Measurements from ENCODE around the gene RERE. TPM values are rescaled to one million over a fixed set of nuclear protein-coding genes. Genes with fewer than 3 reads are reported as not detected.

Gene RERE
- total RNA-seq, 1 donor from 2014 or later, result 78.2 TPM

- intact Hi-C loops (cut with micrococcal nuclease), result loop anchor here (2.0 to 5.0 kb wide), 3 partner anchors 26 to 75 kb away; no protein-coding TSS in a partner anchor
Measured at GRCh38 chr1:8396786-8397406, 420.5 kb downstream of the RERE start.

- intact Hi-C loops (cut with micrococcal nuclease), result loop anchor here (2.0 to 5.0 kb wide), 3 partner anchors 27 to 76 kb away; no protein-coding TSS in a partner anchor
Measured at GRCh38 chr1:8396083-8396785, 421.2 kb downstream of the RERE start.

GRCh38 chr1:8395433-8395866 is 422.0 kb downstream of the RERE start:
- intact Hi-C loops (cut with micrococcal nuclease), result loop anchor here (5.0 kb wide), 1 partner anchor 77 kb away; no protein-coding TSS in a partner anchor

DNA sequence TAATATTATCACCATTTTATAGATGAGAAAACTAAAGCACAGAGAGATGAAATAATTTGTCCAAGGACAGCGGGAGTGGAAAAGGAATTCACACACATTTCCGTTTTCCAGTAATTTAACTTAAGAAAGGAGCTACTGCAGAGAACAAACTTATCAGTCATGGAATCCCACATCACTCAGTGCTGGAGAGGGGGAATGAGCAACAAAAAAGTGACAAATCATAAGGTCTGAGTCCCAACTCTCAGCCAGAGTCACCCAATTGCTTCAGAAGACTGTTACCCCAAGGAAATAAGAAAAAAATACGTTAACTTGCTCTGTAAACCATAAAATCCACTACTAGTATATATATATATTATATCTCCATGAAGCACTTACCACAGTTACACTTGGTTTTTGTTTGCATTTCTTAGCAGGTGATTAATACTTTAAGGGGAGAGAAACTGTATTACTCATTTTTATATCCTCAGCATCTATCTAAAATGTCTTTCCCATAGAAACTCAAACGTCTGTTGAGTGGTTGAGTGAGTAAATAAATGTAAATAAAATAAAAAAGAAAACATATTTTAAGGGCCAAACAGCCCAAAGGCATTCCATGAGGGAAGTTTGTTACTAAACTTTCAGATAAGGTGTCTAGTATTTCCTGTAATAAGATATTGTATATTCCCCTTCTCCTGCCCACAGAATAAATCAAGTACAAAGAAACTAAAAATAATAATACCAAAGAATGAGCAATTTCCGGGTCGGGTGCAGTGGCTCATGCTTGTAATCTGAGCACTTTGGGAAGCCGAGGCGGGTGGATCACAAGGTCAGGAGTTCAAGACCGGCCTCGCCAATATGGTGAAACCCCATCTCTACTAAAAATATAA is 422.8 kb downstream of the RERE start:
- intact Hi-C loops (cut with micrococcal nuclease), result loop anchor here (5.0 kb wide), 1 partner anchor 78 kb away; no protein-coding TSS in a partner anchor

- intact Hi-C loops (cut with micrococcal nuclease), result no loop called here
Measured at GRCh38 chr1:8392522-8392921, 424.9 kb downstream of the RERE start.

DNA sequence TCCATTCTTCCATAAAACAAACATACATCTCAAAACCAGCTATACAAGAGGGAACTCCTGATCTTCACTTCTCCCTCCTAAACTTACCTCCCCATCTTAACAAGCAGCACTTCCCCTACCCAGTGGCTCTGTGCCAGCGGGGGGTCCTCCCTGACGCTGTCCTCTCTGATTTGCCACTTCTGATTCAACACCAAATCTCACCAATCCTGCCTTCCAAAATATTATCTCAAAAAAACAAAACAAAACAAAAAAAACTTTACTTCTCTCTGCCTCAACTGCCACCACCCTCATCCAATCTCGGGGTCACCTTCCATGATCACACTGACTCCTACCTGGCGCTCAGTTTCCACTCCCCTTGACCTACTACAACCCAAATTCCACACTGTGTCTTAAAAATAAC is 426.7 kb downstream of the RERE start:
- intact Hi-C loops (cut with micrococcal nuclease), result no loop called here

DNA sequence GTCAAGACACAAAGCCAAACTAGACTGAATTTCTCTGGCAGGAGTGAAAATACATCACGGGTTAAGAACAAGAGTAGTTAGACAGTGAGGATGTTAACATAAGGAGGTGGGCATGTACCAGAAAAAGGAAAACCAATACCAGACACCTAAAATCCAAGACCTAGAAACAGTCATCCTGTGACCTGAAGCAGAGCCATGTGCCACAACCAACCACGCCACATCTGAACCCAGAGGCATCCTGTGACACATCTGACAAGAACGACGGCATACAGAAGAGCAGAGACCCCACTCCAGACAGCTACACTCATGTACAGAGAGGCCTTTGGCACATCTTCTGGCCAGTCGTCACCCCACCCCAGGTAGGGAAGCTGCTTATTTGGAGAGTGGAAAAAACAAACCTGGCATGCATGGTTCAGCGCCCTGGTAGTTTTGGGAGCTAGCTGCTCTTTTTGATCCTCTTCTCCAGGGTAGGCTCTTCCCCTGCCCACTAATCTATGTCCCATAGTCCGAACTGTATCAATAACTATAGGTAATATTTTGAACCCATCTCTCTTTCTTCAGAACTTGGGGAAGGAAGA is 427.4 kb downstream of the RERE start:
- intact Hi-C loops (cut with micrococcal nuclease), result no loop called here

- intact Hi-C loops (cut with micrococcal nuclease), result no loop called here
Measured at GRCh38 chr1:8388732-8389562, 428.5 kb downstream of the RERE start.

- intact Hi-C loops (cut with micrococcal nuclease), result no loop called here
Measured at GRCh38 chr1:8386247-8386646, 431.2 kb downstream of the RERE start.

DNA sequence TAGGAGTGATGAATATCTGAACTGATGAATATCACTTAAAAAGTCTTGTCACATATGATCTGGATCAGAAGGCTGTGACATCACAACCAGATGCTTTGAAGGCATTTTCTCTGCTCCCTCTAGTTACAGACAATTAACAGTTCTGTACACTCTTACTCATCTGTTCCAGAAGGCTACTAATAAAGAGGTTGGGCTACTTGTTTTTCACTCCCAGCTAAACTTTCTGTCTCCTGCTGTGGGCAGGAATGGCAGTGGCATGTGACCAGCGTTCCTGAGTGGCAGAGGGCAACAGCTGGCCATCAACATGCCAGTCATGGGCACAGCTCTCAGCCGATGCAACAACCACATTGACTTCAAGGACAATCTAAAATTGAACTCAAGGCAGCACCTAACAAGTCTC is 432.9 kb downstream of the RERE start:
- intact Hi-C loops (cut with micrococcal nuclease), result loop anchor here (5.0 kb wide), 1 partner anchor 38 kb away; no protein-coding TSS in a partner anchor

DNA sequence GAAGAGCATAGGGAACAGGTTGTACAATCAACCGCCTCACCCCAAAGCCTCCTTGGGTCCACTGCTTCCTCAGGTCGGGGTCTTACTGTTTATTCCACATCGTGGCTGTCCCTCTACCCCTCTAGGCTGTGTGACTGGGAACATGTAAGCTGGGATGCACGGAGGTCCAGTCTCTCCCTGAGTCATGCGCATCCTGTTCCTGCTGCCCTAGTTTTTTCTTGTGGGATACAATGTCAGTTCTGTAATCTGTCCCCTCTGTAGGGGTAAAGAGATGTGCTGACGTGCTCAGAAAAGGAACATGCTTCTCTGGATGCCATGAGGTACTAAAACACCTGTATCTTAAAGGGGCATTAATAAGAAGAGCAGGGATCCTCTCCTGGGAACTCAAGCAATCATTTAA is 433.4 kb downstream of the RERE start:
- intact Hi-C loops (cut with micrococcal nuclease), result loop anchor here (5.0 kb wide), 1 partner anchor 38 kb away; no protein-coding TSS in a partner anchor

DNA sequence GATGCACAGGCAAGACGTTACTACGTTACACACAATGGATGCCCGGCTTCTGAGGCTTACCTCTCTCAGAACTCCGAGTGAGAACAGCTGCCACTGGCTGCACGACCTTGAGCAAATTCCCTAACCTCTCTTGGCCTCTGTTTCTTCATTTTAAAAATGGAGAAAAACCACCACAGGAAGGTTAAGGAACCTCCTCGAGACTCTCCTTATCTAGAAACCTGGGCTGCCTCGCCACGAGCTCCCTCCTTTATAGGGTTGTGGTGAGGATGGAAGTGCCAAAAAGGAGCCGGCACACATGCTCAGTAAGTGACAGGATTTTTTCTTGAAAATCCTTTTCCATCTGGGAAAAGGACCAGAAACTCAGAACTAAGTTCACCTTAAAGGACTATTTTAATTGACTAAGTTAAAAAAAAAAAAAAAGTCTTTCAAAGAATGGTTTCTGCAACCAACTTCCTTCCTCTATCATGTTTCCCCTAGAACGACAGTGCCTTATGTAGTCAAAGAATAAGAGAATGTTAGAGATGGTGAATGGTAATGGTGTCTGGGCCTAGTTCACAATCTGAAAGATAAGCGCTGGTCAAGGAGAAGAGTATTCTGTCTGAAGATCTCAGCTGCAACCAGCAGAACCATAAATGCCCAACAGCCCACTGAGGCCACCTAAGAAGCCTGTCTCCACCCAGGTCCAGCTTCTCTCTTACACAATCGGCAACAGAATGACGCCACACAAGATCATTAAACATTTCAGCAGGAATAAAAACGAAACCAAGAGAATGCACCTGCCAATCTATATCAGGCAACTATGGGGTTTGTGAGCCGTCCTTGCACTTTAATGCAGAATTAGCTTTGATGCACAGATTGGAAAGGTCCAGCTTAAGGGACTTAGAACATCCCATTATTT is 434.6 kb downstream of the RERE start:
- intact Hi-C loops (cut with micrococcal nuclease), result loop anchor here (5.0 kb wide), 1 partner anchor 39 kb away; no protein-coding TSS in a partner anchor

- intact Hi-C loops (cut with micrococcal nuclease), result loop anchor here (5.0 kb wide), 1 partner anchor 40 kb away; no protein-coding TSS in a partner anchor
Measured at GRCh38 chr1:8382051-8382505, 435.4 kb downstream of the RERE start.

DNA sequence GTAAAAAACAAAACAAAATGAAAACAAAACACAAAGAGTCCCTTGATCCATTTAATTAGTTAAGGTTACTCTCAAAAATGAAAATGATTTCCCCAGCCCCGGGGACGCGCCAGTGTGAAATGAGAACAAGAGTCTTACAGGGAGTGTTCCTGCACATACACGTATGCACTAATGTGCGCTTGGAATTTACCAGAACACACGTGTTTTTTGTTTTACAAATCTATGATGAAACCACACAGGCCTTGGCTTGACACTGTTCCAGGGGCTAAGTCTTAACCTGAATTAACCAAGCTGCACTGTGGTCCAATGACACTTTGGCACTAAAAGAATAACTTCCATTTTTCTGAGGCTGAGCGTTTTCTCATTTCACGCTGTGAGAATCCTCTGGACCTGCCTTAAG is 435.8 kb downstream of the RERE start:
- intact Hi-C loops (cut with micrococcal nuclease), result loop anchor here (5.0 kb wide), 1 partner anchor 41 kb away; no protein-coding TSS in a partner anchor

DNA sequence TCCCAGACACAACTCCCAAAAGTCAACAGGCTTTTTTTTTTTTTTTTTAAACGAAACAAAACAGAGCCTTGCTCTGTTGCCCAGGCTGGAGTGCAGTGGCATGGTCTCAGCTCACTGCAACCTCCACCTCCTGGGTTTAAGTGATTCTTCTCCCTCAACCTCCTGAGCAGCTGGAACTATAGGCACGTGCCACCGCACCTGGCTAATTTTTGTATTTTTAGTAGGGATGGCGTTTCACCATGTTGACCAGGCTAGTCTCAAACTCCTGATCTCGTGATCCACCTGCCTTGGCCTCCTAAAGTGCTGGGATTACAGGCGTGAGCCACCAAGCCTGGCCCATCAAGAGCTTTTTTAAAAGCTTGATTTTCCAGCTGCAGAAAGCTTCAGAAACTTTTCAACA is 437.1 kb downstream of the RERE start:
- intact Hi-C loops (cut with micrococcal nuclease), result loop anchor here (5.0 kb wide), 1 partner anchor 42 kb away; no protein-coding TSS in a partner anchor

DNA sequence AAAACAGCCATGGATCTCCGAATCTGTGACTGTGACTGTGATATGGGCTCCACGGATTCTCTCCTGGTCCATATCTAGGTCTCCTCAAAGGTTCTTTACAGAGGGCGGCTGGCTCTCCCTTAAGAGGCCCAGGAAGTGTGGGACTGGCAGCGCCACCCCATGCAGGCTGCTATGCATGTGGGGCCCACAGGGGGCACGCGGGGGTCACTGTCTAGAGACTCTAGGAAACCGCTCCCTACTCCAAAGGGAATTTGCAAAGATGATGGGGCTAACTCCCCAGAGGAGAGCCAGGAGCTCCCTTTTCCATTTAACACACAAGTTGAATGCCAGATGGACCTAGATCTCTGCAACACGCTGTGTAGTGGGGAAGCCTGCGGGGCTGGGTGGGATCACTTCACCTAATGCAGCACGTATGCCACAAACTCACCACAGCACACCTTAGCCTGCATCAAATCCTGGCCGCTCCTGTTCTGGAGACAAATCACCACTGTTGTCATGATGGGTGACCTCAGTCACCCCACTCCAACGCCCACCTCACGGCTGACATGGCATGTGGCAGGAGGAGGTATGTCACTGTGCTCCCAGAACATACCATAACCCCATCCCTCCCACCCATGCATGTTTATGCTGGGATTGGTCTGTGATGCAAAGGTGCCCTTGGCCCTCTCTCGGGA is 437.8 kb downstream of the RERE start:
- intact Hi-C loops (cut with micrococcal nuclease), result loop anchor here (5.0 kb wide), 1 partner anchor 43 kb away; no protein-coding TSS in a partner anchor

DNA sequence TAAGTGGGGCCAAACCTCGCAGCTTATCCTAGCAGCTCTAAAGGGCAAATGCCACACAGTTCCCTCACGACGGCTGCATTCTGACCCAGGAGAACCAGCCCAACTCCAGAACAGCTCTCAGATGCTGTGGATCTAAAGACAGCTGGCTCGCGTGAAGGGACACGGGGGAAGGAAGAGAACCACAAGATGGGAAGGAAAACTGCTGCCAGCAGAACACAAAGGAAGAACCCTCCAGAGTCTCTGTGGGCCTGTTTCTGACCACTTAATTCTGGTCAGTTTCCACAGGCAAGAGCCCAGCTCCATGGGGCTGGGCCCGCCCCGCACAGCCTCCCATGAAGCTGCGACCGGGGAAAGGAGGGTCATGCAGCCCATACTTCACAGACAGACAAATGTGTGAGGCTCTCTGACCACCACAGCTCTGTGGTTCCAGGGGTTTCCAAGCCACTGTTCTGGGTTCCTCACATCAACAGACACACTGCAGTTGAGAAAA is 438.4 kb downstream of the RERE start:
- intact Hi-C loops (cut with micrococcal nuclease), result no loop called here

- intact Hi-C loops (cut with micrococcal nuclease), result no loop called here
Measured at GRCh38 chr1:8378178-8378577, 439.3 kb downstream of the RERE start.
